ENCODE data around the gene PNPLA4.
A peak's percentile ranks its signal among the peaks of the same experiment; 100 is the strongest.

The PNPLA4 gene
- long read RNA-seq, donor 1, transcript PNPLA4-201 (7 exons, 3,372 nt): major isoform, 25 of 31 reads
- long read RNA-seq, donor 1, partial matches to known transcripts: 6 of 31 reads
- long read RNA-seq, donor 1, other reads (novel, unspliced or antisense): 0 of 31 reads
- long read RNA-seq, donor 2, transcript PNPLA4-201 (7 exons, 3,372 nt): major isoform, 12 of 19 reads
- long read RNA-seq, donor 2, partial matches to known transcripts: 7 of 19 reads
- long read RNA-seq, donor 2, other reads (novel, unspliced or antisense): 0 of 19 reads
- long read RNA-seq, donor 3, transcript PNPLA4-201 (7 exons, 3,372 nt): major isoform, 6 of 6 reads
- long read RNA-seq, donor 3, partial matches to known transcripts: 0 of 6 reads
- long read RNA-seq, donor 3, other reads (novel, unspliced or antisense): 0 of 6 reads
- long read RNA-seq, donor 4, transcript PNPLA4-201 (7 exons, 3,372 nt): major isoform, 8 of 9 reads
- long read RNA-seq, donor 4, partial matches to known transcripts: 0 of 9 reads
- long read RNA-seq, donor 4, other reads (novel, unspliced or antisense): 0 of 9 reads
- long read RNA-seq, donor 5, transcript PNPLA4-201 (7 exons, 3,372 nt): major isoform, 11 of 11 reads
- long read RNA-seq, donor 5, partial matches to known transcripts: 0 of 11 reads
- long read RNA-seq, donor 5, other reads (novel, unspliced or antisense): 0 of 11 reads
- long read RNA-seq, donor 6, transcript PNPLA4-201 (7 exons, 3,372 nt): major isoform, 20 of 26 reads
- long read RNA-seq, donor 6, partial matches to known transcripts: 6 of 26 reads
- long read RNA-seq, donor 6, other reads (novel, unspliced or antisense): 0 of 26 reads
- long read RNA-seq, donor 7, transcript PNPLA4-201 (7 exons, 3,372 nt): major isoform, 13 of 20 reads
- long read RNA-seq, donor 7, partial matches to known transcripts: 7 of 20 reads
- long read RNA-seq, donor 7, other reads (novel, unspliced or antisense): 0 of 20 reads
- long read RNA-seq, donor 8, transcript PNPLA4-201 (7 exons, 3,372 nt): major isoform, 14 of 14 reads
- long read RNA-seq, donor 8, partial matches to known transcripts: 0 of 14 reads
- long read RNA-seq, donor 8, other reads (novel, unspliced or antisense): 0 of 14 reads

DNA sequence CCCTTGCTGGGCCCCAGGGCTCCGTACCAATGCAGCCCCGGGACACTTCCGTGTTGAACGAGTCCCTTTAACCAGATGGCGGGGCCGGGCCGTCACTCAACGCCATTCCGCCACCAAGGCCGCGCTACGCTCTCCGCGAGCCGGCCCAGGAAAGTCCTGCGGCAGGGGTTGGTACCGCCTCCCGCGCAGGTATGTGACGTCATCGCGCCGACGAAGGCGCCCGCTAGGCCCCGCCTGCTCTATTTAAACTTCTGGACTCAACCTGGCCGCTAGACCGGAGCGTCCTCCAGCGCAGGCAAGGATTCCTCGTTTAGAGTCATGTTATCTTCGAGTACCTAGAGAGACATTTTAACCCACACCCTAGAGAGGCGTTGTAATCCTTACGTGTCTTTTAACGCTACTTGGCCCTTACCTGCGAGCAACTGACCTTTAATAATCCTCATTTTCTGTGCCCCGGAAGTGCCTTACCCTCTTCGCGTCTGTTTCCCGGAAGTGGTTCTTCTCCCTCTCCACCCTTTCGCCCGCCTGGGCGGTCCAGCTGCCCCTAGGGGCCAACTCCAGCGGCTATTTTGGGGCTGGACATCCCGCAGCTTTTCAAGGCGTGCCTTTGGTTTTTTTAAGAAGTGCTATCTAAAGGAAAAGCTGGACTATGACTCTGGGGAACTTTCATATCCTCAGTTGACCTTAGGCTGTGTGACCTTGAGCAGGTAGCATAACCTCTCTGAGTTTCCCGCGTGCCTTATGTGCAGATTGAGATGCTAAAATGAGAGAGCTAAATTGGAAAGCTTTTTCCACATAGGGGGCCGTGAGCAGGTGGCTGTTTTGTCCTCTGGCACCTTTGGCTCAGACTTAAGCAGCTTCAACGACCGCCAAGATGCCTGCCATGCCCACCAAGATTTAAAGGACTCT is at the start of gene PNPLA4:
Gene PNPLA4 (minus strand): TSS at position 155 of the 909 bp plus-strand sequence. CDS start 1,294 bp downstream, outside the sequence.
- DNase-seq: peak; percentile 83

DNA sequence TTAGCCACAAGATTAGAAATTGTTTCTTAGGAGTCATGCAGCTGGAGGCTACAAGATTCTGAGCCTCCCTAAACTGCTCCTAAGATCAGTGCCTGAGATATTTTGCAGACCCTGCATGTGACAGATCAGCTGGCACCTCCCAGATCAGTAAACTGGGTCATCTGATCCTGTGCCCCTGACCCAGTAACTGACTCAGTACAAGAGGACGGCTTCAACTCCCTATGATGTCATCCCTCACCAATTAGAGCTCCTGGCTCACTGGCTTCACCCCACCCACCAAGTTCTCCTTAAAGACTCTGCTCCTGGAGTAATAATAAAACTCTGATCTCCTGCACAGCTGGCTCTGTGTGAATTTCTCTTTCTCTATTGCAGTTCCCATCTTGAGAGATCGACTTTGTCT is 45.4 kb upstream of the PNPLA4 start:
- DNase-seq: no peak

DNA sequence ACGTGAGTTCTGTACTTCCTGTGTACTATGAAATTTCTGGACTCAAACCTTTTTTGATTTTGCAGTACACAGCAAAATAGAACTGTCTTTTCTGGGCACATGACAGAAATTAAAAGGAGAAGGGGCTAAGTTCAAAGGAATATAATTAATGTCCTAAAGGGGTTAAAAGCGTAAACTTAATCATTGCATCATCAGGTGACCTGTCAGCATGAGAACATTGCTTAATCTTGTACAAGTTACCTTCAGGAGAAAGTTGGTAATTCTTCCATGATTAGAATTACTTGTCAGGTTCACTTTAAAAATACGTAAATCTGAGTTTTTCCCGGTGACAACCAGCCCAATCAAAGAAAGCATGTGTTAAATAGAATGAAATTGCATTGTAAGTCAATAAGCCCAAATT is 43.2 kb upstream of the PNPLA4 start:
- no peak for DNase-seq

- no peak for DNase-seq
Measured at GRCh38 chrX:7965436-7965835, 38.2 kb upstream of the PNPLA4 start.

- no peak for DNase-seq
Measured at GRCh38 chrX:7960246-7960645, 33.0 kb upstream of the PNPLA4 start.

- no peak for DNase-seq
Measured at GRCh38 chrX:7953446-7953845, 26.2 kb upstream of the PNPLA4 start.

GRCh38 chrX:7950865-7951264 is 23.7 kb upstream of the PNPLA4 start:
- DNase-seq: no peak

- DNase-seq: no peak
Measured at GRCh38 chrX:7948483-7948882, 21.3 kb upstream of the PNPLA4 start.

- no peak for DNase-seq
Measured at GRCh38 chrX:7946960-7947359, 19.7 kb upstream of the PNPLA4 start.

- DNase-seq: no peak
Measured at GRCh38 chrX:7943600-7944245, 16.5 kb upstream of the PNPLA4 start.

GRCh38 chrX:7941390-7942042 is 14.3 kb upstream of the PNPLA4 start:
- DNase-seq: no peak

- DNase-seq: no peak
Measured at GRCh38 chrX:7934026-7934425, 6.8 kb upstream of the PNPLA4 start.

GRCh38 chrX:7926914-7927258 is 327 bp downstream of the PNPLA4 start:
- DNase-seq: peak; percentile 82

DNA sequence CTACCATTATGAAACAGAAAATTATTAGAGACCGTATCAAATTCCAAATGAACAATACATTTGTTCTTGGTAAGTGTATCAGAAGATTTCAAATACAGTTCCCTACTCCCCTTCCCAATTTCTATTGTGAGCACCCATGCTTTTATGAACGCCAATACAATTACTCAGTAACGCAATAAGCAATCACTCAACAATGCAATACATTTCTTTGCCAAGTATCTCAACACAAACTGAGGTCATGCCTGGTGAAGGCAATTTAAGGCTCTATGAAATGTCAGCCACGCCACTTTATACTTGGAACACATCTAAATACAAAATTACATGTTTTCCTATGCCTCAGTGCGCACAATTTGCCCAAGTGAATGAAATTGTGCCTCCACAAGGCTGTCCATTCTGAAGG is 712 bp downstream of the PNPLA4 start:
- DNase-seq: peak; percentile 6

DNA sequence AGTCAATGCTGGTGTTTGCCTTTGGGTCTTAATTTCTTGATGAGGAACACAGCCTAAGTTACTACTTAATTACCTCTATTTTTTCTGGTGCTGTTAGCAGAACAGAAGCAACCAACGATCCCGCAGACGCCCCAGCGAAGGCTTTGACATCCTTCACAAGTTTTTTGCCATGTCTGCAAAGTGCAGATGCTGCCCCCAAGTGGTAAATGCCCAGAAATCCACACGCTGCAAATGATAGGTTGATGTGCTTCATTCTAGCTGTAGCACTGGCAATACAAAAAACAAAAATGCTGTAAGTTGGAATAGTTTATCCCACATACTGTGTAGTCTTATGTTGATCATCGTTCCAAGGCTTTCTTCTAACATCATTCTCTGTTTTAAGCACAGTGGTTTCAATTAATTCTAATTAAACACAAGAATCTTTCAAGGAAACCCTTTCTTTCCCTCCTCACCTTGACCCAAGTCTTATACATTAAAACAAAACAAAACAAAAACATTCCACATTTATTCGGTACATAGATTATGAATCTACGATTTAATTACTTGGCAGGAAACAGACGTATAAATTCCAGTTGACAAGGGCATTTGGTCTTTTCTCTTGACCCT is 1.2 kb downstream of the PNPLA4 start:
- DNase-seq: peak; percentile 8

GRCh38 chrX:7921750-7922149 is 5.5 kb downstream of the PNPLA4 start:
- DNase-seq: no peak

DNA sequence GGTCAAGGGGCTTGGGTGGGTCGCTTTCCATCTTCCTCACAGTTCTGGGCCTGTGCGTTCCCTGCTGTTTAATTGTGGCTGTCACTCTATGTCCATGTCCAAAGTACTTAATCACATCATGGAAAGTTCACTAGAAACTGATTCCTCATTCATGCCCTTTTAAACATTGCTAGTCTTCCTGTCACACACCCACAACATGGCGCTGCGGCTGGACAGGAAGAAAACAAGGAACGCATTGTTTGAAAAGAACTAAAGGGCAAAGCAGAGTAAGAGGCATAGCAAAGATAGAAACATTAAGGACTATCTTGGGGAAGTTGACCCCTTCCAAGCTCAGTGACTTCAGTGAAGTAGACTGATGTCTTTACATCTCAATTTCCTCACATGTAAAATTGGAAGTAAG is 18.4 kb downstream of the PNPLA4 start:
- DNase-seq: no peak

- no peak for DNase-seq
Measured at GRCh38 chrX:7904562-7904961, 22.7 kb downstream of the PNPLA4 start.

- no peak for DNase-seq
Measured at GRCh38 chrX:7891928-7892327, 35.3 kb downstream of the PNPLA4 start.

DNA sequence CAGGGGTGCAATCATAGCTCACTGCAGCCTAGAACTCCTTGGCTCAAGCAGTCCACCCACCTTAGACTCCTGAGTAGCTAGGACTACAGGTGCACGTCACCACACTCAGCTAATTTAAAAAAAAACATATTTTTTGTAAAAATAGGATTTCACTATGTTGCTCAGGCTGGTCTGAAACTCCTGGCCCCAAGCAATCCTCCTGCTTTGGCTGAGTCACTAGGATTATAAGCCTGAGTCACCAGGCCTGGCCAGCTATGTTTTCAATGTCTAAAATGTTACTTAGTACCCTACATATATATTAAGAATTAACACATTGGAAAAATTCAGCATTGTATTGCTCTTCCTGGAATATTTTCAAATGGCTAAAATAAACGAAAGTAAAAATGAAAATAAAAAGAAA is 37.5 kb downstream of the PNPLA4 start:
- no peak for DNase-seq
